Suprapubic skin (tissue), 4 donors: ENCODE measurements around the gene KCNK16.

ENCODE experiments used
- EP300 ChIP-seq: sonication (generic); formaldehyde crosslinking; IDR thresholded peaks from one replicate; pipeline ENCODE4 v1.6.1; 2017; ENCODE audit warnings: antibody characterized with exemption
- POLR2A ChIP-seq, 2 donors: fragments of 450-650 bp; IDR thresholded peaks; one replicate each; pipeline ENCODE4 v1.6.1; 2017; ENCODE audit warnings: antibody characterized with exemption in 2 of 2, mild to moderate bottlenecking in 2 of 2, moderate library complexity in 2 of 2
- POLR2AphosphoS5 ChIP-seq, 3 donors: sonication (generic); formaldehyde crosslinking; IDR thresholded peaks; one replicate each; pipeline ENCODE4 v1.6.1; 2017; ENCODE audit warnings: antibody characterized with exemption in 3 of 3

DNA sequence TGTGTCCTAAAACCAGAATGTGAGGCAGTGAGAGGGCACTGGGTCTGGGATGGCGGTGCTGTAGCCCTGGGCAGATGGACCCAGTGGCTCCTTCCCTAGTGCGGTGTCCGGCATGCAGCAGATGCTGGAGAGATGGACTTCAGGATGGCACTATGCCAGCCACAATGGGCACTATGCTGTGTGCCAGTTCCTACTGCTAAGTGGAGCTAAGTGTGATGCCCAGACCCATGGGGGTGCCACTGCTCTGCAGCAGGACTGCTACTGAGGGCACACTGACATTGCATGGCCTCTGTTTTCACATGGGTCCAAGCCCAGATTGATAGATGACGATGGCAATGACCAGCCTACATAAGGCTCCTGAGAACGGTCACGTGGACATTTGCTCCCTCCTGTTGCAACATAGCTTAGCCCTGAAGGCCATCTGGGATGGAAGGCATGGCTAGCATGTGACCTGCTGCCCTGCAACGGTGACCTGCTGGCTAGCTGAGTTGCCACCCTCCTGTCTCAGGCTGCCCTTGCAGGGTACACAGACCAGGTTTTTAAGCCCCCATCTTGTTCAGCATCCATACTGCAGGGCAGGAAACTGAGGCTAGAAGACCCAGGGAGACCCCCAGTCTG, 31.3 kb upstream of the KCNK16 start:
- TF ChIP-seq EP300: no peak
- no peak for TF ChIP-seq POLR2A (IDR thresholded peaks at IDR 0.05)
- TF ChIP-seq POLR2AphosphoS5 (IDR thresholded peaks at IDR 0.05): no peak
